Myocyte (in vitro differentiated cells): ENCODE measurements around the gene SUMF1. TPM values are rescaled to one million over a fixed set of nuclear protein-coding genes. Genes with fewer than 3 reads are reported as not detected.
"Not testable (repeated sequence)": the region's sequence is repeated elsewhere in the genome, so short reads cannot be mapped to it uniquely, and the experiment has no call there.

Experiments used
- DNase-seq: peaks from one replicate; pipeline ENCODE4 v3.0.0-alpha.2; 2012; ENCODE audit warnings: low read depth
- total RNA-seq: library from RNA; depleted of rRNA; stranded (reverse); fragments of >200 nt; gene quantifications from 2 replicates; pipeline ENCODE4 v1.2.3, GENCODE V29; 2014

SUMF1 gene
- total RNA-seq, 1 donor from 2014 or later: 40.3 TPM

DNA sequence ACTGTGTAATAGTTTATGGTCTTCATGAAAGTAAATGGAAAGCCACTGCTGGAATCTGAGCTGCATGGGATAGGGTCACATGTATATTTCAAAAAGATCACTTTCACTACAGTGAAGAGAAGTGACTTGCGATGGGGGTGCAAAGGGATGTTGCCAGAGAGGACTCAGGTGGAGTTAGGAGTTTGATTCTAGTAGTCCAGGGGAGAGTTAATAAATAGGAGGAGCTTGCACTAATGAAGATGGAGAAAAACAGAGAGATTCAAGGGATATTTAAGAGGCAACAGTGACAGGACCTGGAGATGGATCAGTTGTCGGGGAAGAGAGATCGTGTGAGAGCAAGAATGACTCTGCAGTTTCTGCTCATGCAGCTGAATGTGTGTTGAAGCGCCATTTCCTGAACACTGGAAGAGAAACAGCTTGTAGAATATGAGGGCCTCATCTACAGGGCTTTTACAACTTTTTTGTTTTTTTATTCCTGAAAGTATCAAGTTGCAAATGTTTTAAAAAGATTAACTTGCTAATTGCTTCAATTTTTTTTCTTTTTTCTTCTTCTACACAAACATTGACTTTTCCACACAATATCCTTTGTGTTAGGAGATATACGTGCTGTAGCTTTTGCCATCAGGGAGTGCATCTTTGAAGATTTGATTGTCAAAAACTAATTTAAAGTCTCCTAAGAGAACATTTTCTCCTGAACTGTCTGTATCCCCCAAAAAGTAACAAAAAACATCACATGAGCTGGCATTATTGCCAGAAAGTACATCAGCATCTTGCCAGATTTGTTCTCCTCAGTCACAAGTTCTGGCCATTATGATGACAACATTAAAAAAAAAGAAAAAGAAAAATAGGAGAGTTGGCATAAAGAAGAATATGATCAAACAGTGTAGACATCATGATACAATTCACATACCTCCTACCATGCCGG is 126.4 kb downstream of the SUMF1 start:
- peak; percentile 29 for DNase-seq

DNA sequence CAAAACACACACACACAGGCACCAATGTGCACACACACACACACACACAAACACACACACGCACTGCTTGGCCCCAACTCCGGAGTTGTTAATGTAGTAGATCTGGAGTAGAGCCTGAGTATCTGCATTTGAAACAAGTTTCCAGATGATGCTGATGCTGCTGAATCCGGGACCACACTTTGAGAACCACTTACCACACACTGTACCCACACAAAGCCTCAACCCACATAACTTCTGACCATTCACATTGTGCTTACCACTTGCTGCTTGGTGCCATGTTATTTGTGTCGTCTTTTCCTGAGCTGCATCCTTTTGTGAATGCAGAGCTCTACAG is 127.0 kb downstream of the SUMF1 start:
- peak; percentile 34 for DNase-seq

DNA sequence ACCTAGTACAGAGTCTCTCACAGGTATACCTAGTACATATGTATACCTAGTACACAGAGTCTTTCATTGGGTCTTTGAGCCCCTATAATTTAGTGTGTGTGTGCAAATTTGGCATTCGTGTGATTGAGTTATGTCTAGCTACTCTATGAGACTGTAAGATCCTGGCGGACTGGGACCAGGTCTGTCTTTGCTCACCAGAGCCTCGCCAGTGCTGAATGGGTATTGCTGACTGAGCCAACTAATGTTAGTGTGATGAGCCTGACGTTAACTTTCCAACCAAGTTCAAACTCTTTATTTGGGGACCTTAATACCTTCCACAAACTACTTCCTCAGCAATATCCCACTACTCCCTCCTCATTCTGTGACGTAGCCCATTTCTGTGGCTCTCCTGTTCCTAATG is 128.3 kb downstream of the SUMF1 start:
- DNase-seq: no peak

DNA sequence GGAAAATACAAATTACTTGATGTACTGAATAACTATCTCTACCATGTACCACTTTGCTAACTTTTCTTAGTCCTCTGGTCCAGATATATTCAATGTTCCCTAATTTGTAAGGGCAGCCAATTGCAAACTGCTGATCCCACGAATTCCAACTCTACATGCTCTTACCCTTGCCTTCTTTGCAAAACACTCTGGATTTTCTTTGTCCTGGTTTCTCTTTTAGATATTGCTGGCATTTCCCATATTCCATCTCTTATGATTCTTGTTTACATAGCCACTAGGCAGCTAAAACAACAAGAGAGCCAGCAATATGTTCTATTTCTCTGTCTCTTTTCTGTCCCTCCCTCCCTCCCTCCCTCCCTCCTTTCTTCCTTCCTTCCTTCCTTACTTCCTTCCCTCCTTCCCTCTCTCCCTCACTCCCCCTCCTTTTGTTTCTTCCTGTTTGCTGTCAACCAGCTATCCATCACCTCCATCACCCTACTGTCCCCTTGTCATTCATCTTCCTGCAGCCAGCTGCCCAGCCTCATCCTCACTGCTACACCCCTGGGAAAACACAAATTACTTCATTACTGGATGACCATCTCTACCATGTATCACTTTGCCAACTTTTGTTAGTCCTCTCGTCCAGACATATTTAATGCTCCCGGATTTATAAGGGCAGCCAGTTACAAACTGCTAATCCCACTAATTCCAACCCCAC is 130.1 kb downstream of the SUMF1 start:
- DNase-seq: no peak

DNA sequence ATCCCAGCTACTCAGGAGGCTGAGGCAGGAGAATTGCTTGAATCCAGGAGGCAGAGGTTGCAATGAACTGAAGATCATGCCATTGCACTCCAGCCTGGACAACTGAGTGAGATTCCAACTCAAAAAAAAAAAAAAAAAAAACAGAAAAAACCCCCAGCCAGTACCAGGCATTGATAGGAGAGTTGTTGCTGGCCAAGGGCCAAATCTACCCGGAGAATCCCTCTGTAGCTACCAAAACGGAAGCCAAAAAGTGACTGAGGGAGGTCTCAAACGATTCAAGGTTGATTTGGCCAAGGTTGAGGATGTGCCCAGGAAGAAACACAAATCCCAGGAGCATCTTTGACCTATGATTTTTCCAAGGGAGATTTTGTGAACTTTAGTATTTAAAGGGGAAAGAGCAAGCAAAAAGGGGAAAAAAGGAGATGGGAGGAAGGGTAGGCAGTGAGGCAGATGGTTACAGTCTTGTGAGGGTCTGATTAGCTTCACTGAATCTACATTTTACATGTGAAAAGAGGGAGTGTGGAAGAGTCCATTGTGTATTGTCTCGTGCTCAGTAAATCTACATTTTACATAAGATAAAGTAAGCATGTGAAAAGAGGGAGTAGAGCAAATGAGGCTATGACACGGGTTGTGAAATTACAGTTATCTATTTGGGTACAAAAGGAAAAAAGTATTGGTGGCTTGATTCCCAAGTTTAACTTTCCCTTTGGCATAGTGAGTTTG is 131.1 kb downstream of the SUMF1 start:
- DNase-seq: no peak

DNA sequence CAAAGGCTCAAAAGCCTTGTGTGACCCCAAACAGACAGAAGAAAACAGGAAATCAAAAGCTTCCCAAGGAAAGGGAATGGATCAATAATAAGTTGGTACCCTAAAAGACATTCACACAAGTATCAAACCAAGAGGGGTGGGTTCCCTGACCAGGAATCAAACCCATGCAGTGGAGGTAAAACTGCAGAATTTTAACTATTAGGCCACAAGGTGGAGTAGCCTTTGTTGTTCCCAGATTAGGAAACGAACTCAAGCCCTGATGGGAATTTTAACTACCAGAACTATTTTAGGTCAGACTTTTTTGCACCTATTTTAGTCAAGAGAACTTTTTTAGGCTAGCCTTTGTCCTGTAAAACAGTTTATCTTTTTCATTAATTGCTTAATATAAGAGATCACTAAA is 132.5 kb downstream of the SUMF1 start:
- DNase-seq: no peak

DNA sequence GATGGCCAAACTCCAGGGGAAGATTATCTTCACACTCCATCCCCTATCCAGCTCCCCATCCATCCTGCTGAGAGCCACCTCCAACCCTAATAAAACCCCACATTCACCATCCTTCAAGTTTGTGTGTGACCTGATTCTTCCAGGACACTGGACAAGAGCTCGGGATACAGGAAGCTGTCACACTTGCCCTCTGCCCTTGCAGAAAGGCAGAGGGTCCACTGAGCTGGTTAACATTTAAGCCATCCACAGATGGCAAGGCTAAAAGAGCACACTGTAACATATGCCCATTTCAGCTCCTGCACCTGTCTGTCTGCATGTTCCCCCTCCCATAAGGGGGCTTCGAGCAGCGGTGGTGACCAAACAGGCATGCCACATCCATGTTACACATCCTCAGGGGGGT is 134.1 kb downstream of the SUMF1 start:
- DNase-seq: no peak

DNA sequence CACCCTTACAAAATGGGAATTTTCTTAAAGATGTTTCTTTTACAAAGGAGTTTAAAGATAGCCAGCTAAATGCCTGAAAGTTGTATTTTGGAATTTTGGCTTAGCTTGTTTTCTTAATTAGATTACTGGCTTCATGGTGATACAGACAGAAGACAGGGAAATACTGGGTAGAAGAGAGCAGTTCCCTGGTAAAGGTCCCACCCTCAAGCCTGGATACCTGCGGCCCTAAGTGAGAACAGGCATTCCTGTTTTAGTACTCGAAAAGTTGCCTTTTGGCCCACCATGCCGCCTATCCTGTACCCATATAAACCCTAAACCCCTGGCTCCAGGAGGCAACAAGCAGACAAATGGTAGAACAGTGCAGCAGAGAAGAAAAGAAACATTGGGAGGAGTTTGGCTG is 134.5 kb downstream of the SUMF1 start:
- DNase-seq: no peak

DNA sequence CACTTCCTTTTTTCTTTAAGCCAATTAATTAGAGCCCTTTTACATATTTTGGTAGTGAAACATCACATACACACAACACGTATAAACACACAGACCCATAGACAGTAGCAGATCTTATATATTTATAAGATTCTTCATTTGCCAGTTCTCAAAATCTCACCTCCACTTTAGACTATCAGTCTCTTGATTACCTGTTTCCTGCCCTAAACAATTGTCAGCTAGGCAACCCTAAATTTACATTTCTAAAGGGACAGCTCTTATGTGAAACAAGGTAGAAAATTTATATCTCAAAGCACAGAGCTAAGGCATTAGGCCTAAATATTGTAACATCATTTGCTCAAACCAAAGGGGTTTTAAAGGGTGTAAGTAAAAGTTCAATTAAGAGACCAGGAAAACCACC is 135.0 kb downstream of the SUMF1 start:
- no peak for DNase-seq

DNA sequence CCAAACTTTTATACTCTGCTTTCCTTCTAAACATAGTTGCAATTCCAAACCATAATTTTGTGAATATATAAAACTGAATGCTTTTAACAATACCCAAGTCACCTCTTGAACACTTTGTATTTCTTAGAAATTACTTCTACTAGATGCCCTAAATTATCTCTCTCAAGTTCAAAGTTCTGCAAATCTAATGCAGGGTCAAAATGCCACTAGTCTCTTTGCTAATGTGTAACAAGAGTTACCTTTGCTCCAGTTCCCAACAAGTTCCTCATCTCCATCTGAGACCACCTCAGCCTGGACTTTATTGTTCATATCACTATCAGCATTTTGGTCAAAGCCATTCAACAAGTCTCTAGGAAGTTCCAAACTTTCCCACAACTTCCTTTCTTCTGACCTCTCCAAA is 137.3 kb downstream of the SUMF1 start:
- DNase-seq: not testable (repeated sequence)

DNA sequence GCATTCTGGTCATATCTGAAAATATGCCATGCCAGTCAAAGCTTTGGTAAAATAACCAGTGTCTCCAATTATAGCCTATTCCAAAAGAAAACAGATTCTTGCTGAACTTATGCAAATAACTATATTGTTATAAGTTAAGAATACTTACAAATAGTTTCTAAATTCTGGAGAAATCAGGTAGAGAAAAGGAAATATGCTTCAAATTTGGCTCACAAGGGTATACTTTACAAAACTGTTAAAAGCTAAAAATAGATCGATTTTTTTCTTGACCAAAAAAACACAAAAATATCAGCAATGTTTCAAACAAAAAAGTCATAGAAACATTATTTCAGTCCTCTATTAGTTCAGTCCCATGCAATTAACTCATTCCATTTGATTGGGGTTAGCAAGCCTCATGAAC is 140.2 kb downstream of the SUMF1 start:
- no peak for DNase-seq

DNA sequence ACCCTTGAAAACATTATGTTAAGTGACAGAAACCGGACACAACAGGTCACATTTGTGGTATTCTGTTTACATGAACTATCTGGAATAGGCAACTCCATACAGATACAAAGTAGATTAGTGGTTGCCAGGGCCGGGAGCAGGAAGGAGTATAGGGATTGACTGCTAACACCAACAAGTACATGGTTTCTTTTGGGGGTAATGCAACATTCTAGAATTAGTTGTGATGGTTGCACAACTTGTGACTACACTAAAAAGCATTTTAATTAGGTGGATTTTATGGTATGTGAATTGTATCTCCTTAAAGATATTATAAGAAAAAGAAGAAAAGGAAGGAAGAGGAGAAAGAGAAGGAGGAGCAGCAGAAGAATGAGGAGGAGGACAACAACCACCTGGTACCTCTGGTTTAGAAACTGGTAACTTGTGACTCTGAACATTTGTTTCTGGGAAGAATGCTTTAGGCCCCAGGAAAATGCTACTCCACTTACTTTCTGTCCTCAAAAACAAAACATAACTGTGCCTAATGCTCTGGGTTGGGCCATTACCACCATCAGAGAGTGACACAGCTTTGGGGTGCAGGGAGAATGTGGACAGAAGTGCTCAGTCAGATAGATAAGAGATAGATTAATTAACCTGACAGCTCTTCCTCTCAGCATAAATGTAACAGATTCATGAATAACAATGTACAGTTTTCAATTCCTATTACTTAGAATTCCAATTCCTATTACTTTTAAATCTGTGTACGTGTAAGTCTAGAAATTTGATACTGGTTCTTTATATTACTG is 143.6 kb downstream of the SUMF1 start:
- DNase-seq: no peak

DNA sequence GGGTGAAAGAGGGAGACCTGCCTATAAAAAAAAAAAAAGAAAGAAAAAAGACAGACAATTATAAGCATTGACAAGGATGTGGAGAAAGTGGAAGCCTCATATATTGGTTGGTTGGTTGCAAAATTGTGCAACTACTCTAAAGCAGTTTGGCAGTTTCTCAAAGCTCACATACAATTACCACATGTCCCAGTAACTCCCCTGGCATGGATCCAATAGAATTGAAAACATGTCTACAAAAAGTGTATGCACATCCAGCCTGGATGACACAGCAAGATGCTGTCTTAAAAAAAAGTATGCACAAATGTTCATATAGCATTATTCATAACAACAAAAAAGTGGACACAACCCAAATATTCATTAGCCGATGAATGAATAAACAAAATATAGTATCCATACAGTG is 144.4 kb downstream of the SUMF1 start:
- DNase-seq: peak; percentile 30

DNA sequence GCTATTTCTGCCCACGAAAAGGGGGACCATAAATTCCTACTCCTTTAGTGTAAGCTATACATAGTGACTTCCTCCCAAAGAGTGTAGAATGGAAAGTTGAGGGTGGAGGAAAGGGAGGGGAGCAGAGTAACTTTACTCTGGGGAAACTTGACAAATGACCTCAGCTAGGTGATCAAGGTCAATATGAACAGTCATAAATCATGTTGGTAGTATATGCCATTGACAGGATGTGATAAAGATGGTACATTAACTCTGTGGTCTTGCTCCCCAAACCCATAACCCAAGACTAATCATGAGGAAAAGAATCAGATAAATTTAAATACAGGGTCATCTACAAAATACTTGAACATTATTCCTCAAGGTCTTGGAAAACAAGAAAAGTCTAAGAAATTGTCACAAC is 145.3 kb downstream of the SUMF1 start:
- DNase-seq: no peak

DNA sequence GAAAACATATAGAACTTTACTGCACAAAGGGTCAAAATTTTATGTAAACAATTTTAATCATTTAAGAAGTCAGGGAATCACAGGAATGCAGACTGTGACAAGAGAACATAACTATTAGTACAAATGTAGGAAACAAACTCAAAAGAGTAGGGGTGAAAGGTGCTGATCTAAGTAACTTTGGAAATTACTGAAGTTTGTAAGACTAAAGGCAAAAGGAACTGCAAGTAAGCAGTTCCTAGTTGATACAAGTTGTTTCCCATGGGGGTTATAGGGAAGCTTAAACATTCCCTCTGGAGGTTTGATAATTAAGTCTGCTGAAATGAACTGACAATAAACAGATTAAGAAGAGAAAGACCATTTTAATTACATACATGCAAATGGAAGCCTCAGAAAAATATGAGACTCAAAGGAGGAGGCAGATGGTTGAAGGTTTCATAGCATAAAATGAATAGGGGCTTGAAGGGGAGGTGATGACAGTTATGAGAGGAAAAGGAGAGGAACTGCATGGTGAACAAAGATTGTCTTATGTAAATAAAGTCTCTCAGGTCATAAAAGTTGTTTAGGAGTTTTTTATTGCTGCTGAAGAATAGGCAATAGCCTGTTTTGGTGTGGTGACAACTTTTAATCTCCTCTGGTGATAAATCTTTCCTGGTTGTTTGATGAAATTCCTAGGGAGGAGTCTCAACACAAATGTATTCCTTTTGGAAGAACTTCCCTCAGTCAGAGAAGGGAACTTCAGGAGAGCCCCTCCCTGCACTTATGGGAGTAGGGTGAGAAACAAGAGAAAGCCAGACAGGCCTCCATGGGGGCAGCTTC is 146.8 kb downstream of the SUMF1 start:
- DNase-seq: no peak

DNA sequence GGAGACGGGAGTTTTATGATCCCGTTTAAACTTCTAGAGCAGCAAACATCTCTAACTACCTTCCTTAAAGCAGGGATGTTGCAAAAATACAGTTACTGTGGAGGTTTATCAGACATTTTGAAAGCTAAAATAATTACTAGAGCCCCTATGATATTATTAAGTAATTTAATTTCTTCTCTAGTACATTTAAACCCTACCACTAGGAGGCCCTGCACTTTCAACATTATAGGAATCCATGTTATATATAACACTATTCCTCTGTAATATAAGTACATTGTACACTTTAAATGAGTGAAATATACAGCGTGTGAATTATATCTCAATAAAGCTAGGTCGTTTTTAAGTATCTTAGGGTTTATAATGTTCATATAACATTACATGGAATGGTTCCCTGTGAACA is 152.4 kb downstream of the SUMF1 start:
- DNase-seq: no peak

DNA sequence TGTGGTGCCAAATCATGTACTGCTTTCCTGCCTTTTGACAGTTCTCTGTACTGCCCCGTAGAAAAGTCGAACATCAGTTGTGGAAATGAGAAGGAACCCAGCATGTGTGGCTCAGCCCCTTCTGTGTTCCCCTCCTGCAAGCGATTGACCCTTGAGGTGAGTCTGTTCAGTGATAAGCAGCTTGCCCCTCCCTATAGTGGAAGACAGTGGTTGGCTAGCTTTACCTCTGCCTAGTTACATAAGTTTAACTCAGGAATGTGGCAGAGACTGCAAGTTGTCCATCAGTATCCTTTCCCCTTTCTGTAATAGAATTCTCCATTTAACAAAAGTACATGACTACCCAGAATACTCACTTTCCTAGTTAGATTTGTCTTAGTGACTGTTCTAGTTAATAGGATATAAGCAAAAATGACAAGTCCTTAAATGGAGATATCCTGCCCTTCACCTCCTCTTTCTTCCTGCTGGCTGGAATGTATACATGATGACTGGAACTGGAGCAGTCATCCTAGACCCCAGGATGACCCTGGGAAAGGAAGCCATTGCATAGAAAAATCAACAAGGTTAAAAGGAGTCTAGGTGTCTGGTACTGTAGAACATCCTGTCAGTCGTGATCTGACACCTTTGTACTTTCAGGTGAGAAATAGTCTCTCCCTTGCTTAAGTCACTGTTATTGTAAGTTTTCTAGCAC is 153.3 kb downstream of the SUMF1 start:
- no peak for DNase-seq

DNA sequence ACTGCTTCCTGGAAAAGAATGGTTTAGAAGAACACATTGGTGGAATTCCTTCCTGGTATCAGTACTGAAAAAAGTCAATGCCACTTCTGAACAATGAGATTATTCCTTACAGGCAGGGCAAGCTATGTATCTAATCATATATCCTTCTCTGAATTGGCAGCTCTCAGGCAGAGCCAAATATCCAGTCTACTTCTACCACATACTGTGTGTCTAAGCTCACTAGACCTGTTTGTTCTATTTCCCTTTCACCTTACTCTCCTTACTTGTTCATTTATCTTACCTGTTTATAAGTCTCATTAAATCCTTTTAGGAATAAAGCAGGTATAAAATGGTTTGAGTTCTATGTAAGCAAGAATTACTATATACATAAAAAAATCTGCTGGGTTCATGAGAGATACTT is 155.6 kb downstream of the SUMF1 start:
- no peak for DNase-seq
